Neuronal stem cell (in vitro differentiated cells): ENCODE data around the gene NLRP6.
A peak's percentile ranks its signal among the peaks of the same experiment; 100 is the strongest.

Experiments
- DNase-seq: peaks from one replicate; pipeline ENCODE4 v3.0.0-alpha.2; 2013; ENCODE audit warnings: low spot score
- H2AFZ ChIP-seq: one replicate; pipeline ENCODE4 v1.6.1; 2013; ENCODE audit warnings: mild to moderate bottlenecking, low read length, inconsistent platforms
- H2AK5ac ChIP-seq: 2 replicates; pipeline ENCODE4 v1.6.1; 2013; ENCODE audit warnings: low read depth, mild to moderate bottlenecking, inconsistent platforms, low read length, moderate library complexity, mixed read lengths
- H2BK120ac ChIP-seq: 2 replicates; pipeline ENCODE4 v1.6.1; 2013; ENCODE audit warnings: low read depth, mild to moderate bottlenecking, inconsistent platforms, low read length, moderate library complexity, mixed read lengths
- H2BK12ac ChIP-seq: one replicate; pipeline ENCODE4 v1.6.1; 2013; ENCODE audit warnings: low read length, inconsistent platforms
- H2BK15ac ChIP-seq: 2 replicates; pipeline ENCODE4 v1.6.1; 2013; ENCODE audit warnings: mild to moderate bottlenecking, low read length, inconsistent platforms, mixed read lengths
- H2BK5ac ChIP-seq: one replicate; pipeline ENCODE4 v1.6.1; 2013; ENCODE audit warnings: inconsistent platforms, mild to moderate bottlenecking, low read length, moderate library complexity
- H3K14ac ChIP-seq: one replicate; pipeline ENCODE4 v1.6.1; 2013; ENCODE audit warnings: low read length, inconsistent platforms
- H3K18ac ChIP-seq: 2 replicates; pipeline ENCODE4 v1.6.1; 2013; ENCODE audit warnings: low read length, inconsistent platforms
- H3K23ac ChIP-seq: 2 replicates; pipeline ENCODE4 v1.6.1; 2013; ENCODE audit warnings: low read depth, mild to moderate bottlenecking, mixed read lengths, low read length, inconsistent platforms; ENCODE audit not compliant: poor library complexity
- H3K27ac ChIP-seq: replicated peaks from 3 replicates; pipeline ENCODE4 v1.5.1; 2013; ENCODE audit warnings: low read length, inconsistent platforms
- H3K27me3 ChIP-seq, 3 experiments: 2 replicates each; pipeline ENCODE4 v1.6.1; 2013; ENCODE audit warnings: low read length in 3 of 3, mild to moderate bottlenecking in 2 of 3, inconsistent platforms in 1 of 3, low read depth in 1 of 3, mixed read lengths in 1 of 3, moderate library complexity in 1 of 3; ENCODE audit not compliant: control insufficient read depth in 3 of 3, insufficient read depth in 3 of 3
- H3K36me3 ChIP-seq, 2 donors: replicated peaks in 1 of 2; 2 replicates each; pipeline ENCODE4 v1.6.1; 2013; ENCODE audit warnings: low read length in 2 of 2; ENCODE audit not compliant: control insufficient read depth in 2 of 2, insufficient read depth in 2 of 2
- H3K4ac ChIP-seq: 2 replicates; pipeline ENCODE4 v1.6.1; 2013; ENCODE audit warnings: inconsistent platforms, mild to moderate bottlenecking, low read length, moderate library complexity
- H3K4me1 ChIP-seq, 2 donors: 1 replicate in 1 of 2; 2 replicates in 1 of 2; pipeline ENCODE4 v1.6.1; 2013; ENCODE audit warnings: low read length in 2 of 2, low read depth in 1 of 2; ENCODE audit not compliant: control insufficient read depth in 2 of 2, insufficient read depth in 1 of 2
- H3K4me2 ChIP-seq: one replicate; pipeline ENCODE4 v1.6.1; 2013; ENCODE audit warnings: mild to moderate bottlenecking, low read length, inconsistent platforms; ENCODE audit not compliant: insufficient read depth, poor library complexity, severe bottlenecking
- H3K4me3 ChIP-seq, 2 donors: 2 replicates each; pipeline ENCODE4 v1.5.1; 2013; ENCODE audit warnings: low read length in 2 of 2, mild to moderate bottlenecking in 2 of 2, inconsistent platforms in 1 of 2, moderate library complexity in 1 of 2
- H3K79me1 ChIP-seq: one replicate; pipeline ENCODE4 v1.6.1; 2013; ENCODE audit warnings: low read depth, mild to moderate bottlenecking, inconsistent platforms, low read length, moderate library complexity
- H3K9ac ChIP-seq: one replicate; pipeline ENCODE4 v1.6.1; 2013; ENCODE audit warnings: mild to moderate bottlenecking, low read depth, low read length, inconsistent platforms; ENCODE audit not compliant: poor library complexity
- H3K9me3 ChIP-seq, 2 donors: replicated peaks in 1 of 2; 2 replicates each; pipeline versions ENCODE3 to v1.6.1; 2013; ENCODE audit warnings: low read length in 2 of 2, mild to moderate bottlenecking in 2 of 2, inconsistent platforms in 1 of 2, low read depth in 1 of 2, mixed read lengths in 1 of 2, moderate library complexity in 1 of 2; ENCODE audit not compliant: control insufficient read depth in 2 of 2, insufficient read depth in 1 of 2
- H4K8ac ChIP-seq: one replicate; pipeline ENCODE4 v1.6.1; 2013; ENCODE audit warnings: low read depth, mild to moderate bottlenecking, inconsistent platforms, low read length, moderate library complexity
- H4K91ac ChIP-seq: one replicate; pipeline ENCODE4 v1.6.1; 2013; ENCODE audit warnings: low read length, low read depth, mild to moderate bottlenecking, inconsistent platforms; ENCODE audit not compliant: poor library complexity
- WGBS, 2 donors: extraction: QIAGEN DNeasy Blood & Tissue Kit; methylation state at CpG; one replicate each; pipeline ENCODE4 v1.1.7; 2013; ENCODE audit warnings: missing lambda C conversion rate in 2 of 2, mixed read lengths in 1 of 2; ENCODE audit not compliant: insufficient read length in 2 of 2, insufficient replicate concordance in 1 of 2; ENCODE audit errors: extremely low coverage in 2 of 2; 5-methylcytosine and 5-hydroxymethylcytosine counted together

The NLRP6 gene

GRCh38 chr11:329886-330253 is 51.7 kb downstream of the NLRP6 start:
- Histone ChIP-seq H3K4me3 (no peak overlapping the region), H2BK15ac (peak overlapping the region; percentile 91), H3K27me3 (no peaks in the 10 kb centered on the region), H2BK5ac (peak overlapping the region; percentile 95), H4K91ac (no peak overlapping the region), H3K23ac (no peak overlapping the region), H3K18ac (no peak overlapping the region), H3K4me1 (peaks cover 15 to 27% of the 10 kb centered on the region in 2 donors), H3K27ac (no peak overlapping the region), H2BK120ac (no peak overlapping the region), H3K79me1 (no peaks in the 10 kb centered on the region), H3K9me3 (peaks cover 3 to 18% of the 10 kb centered on the region in 2 donors), H3K36me3 (no peaks in the 10 kb centered on the region), H3K14ac (no peak overlapping the region), H4K8ac (no peak overlapping the region), H3K4me2 (no peak overlapping the region), H2BK12ac (peak overlapping the region; percentile 67), H2AK5ac (peak overlapping the region; percentile 96), H3K4ac (no peak overlapping the region), H2AFZ (no peak overlapping the region), H3K9ac (no peak overlapping the region)
- WGBS, 2 donors: no CpG with 5 or more reads among the region's 2 CpGs
- DNase-seq: no peak

- Histone ChIP-seq H4K8ac (no peak overlapping the region), H4K91ac (peak overlapping the region; percentile 95), H2BK5ac (peak overlapping the region; percentile 95), H3K27me3 (no peaks in the 10 kb centered on the region), H3K4me3 (no peak overlapping the region), H3K9me3 (peaks cover 3 to 18% of the 10 kb centered on the region in 2 donors), H3K4me2 (no peak overlapping the region), H3K79me1 (no peaks in the 10 kb centered on the region), H2BK12ac (peak overlapping the region; percentile 67), H2BK15ac (peak overlapping the region; percentile 91), H3K14ac (peak overlapping the region; percentile 67), H2BK120ac (no peak overlapping the region), H3K4ac (no peak overlapping the region), H2AFZ (no peak overlapping the region), H3K18ac (peak overlapping the region; percentile 12), H2AK5ac (peak overlapping the region; percentile 96), H3K4me1 (peaks cover 16 to 28% of the 10 kb centered on the region in 2 donors), H3K27ac (no peak overlapping the region), H3K9ac (no peak overlapping the region), H3K23ac (peak overlapping the region; percentile 46), H3K36me3 (no peaks in the 10 kb centered on the region)
- WGBS, 2 donors: no CpG with 5 or more reads among the region's 14 CpGs
- no peak for DNase-seq
These were observed 52.1 kb downstream of the NLRP6 start for GRCh38 chr11:330307-330693.

DNA sequence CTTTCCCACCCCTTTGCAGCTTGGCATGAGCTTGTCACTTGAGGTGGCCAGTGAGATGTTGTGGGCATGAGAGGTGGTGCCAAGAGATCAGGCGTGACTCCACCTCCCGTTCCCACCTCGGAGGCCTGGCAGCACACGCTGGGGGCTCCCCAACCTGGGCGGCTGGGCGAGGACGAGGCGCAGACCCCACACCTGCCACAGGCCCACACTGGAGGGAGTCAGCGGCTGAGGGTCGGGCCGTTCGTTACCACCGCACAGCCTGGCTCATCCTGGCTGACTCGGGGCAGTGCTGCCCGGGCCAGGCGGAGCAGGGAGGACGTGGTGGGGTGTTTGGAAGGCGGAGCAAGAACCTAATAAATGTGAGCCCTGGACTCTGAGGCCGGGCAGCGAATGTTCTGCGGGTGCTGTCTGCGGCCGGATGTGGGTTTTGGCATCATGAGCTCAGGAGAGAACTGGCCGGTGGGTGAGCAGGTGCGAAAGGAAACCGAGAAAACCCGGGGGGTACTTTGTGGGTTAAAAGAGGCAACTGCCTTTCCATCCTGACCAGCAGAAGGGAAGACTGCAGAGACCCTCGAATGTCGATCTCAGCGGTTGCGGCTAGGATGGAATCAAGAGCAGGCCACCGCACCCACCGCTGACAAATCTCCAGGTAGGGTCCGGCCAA is 52.6 kb downstream of the NLRP6 start:
- no peak overlapping the region for H2AFZ ChIP-seq
- no peaks in the 10 kb centered on the region for H3K27me3 ChIP-seq
- peak overlapping the region; percentile 67 for H2BK12ac ChIP-seq
- H3K9me3 ChIP-seq: peaks cover 3 to 18% of the 10 kb centered on the region in 2 donors
- no peak overlapping the region for H3K4ac ChIP-seq
- H4K91ac ChIP-seq: peak overlapping the region; percentile 95
- H2BK5ac ChIP-seq: peak overlapping the region; percentile 95
- peaks cover 21 to 30% of the 10 kb centered on the region in 2 donors for H3K4me1 ChIP-seq
- no peak overlapping the region for H3K4me3 ChIP-seq
- no peak overlapping the region for H2BK120ac ChIP-seq
- peak overlapping the region; percentile 96 for H2AK5ac ChIP-seq
- H4K8ac ChIP-seq: no peak overlapping the region
- no peaks in the 10 kb centered on the region for H3K79me1 ChIP-seq
- H3K23ac ChIP-seq: peak overlapping the region; percentile 46
- H3K18ac ChIP-seq: peak overlapping the region; percentile 12
- H2BK15ac ChIP-seq: peak overlapping the region; percentile 91
- no CpG with 5 or more reads among the region's 34 CpGs for WGBS, 2 donors
- no peak overlapping the region for H3K4me2 ChIP-seq
- no peak overlapping the region for H3K27ac ChIP-seq
- H3K36me3 ChIP-seq: no peaks in the 10 kb centered on the region
- no peak overlapping the region for H3K9ac ChIP-seq
- H3K14ac ChIP-seq: peak overlapping the region; percentile 67
- no peak for DNase-seq

DNA sequence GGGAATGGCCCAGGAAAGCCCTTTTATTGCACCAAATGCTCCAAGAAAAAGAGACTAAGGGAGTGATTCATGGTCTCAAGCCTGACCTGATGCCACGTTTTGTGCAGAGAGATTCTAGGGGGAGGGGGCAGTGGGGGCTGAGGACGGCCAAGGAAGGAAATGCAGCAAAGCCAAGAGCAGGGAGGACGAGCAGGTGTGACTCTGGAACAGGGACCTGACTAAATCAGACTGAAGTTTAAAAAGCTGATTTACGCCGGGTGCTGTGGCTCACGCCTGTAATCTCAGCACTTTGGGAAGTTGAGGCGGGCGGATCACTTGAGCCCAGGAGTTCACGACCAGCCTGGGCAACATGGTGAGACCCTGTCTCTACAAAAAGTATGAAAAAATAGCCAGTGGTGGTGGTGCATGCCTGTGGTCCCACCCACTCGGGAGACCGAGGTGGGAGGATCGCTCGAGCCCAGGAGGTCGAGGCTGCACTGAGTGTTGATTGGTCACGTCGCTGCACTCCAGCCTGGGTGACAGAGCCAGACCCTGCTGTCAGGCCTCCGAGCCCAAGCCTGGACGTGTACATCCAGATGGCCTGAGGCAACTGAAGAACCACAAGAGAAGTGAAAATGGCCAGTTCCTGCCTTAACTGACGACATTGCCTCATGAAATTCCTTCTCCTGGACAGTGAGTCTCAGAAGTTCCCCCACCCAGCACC is 53.3 kb downstream of the NLRP6 start:
- no peak overlapping the region for H2AFZ ChIP-seq
- H2BK15ac ChIP-seq: peak overlapping the region; percentile 91
- no peak overlapping the region for H3K4me3 ChIP-seq
- DNase-seq: no peak
- no peak overlapping the region for H4K91ac ChIP-seq
- no peaks in the 10 kb centered on the region for H3K79me1 ChIP-seq
- no peak overlapping the region for H3K4ac ChIP-seq
- peak overlapping the region; percentile 95 for H2BK5ac ChIP-seq
- peak overlapping the region; percentile 67 for H2BK12ac ChIP-seq
- H3K14ac ChIP-seq: no peak overlapping the region
- no peaks in the 10 kb centered on the region for H3K36me3 ChIP-seq
- H3K18ac ChIP-seq: peak overlapping the region; percentile 64
- H3K23ac ChIP-seq: no peak overlapping the region
- no peaks in the 10 kb centered on the region for H3K27me3 ChIP-seq
- peaks cover 26 to 33% of the 10 kb centered on the region in 2 donors for H3K4me1 ChIP-seq
- WGBS, 2 donors: no CpG with 5 or more reads among the region's 19 CpGs
- H2BK120ac ChIP-seq: no peak overlapping the region
- no peak overlapping the region for H3K9ac ChIP-seq
- H3K4me2 ChIP-seq: no peak overlapping the region
- peaks cover 3 to 18% of the 10 kb centered on the region in 2 donors for H3K9me3 ChIP-seq
- no peak overlapping the region for H3K27ac ChIP-seq
- H2AK5ac ChIP-seq: peak overlapping the region; percentile 96
- no peak overlapping the region for H4K8ac ChIP-seq
